ENCODE data around the gene SAMD10.
A peak's percentile ranks its signal among the peaks of the same experiment; 100 is the strongest.

SAMD10 gene

GRCh38 chr20:63979557-63980316 lies at the start of gene SAMD10:
TSS of gene SAMD10 (minus strand) at chr20:63979642. CDS start at chr20:63979467, 175 bp downstream.
- TF ChIP-seq, protein P1, sequence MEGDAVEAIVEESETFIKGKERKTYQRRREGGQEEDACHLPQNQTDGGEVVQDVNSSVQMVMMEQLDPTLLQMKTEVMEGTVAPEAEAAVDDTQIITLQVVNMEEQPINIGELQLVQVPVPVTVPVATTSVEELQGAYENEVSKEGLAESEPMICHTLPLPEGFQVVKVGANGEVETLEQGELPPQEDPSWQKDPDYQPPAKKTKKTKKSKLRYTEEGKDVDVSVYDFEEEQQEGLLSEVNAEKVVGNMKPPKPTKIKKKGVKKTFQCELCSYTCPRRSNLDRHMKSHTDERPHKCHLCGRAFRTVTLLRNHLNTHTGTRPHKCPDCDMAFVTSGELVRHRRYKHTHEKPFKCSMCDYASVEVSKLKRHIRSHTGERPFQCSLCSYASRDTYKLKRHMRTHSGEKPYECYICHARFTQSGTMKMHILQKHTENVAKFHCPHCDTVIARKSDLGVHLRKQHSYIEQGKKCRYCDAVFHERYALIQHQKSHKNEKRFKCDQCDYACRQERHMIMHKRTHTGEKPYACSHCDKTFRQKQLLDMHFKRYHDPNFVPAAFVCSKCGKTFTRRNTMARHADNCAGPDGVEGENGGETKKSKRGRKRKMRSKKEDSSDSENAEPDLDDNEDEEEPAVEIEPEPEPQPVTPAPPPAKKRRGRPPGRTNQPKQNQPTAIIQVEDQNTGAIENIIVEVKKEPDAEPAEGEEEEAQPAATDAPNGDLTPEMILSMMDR (conservative IDR thresholded peaks at IDR 0.05; ENCODE audit: low read depth) = no peak
- H3K27ac ChIP-seq = peak within 1 kb of the TSS; percentile 95
- DNase-seq (ENCODE audit: low spot score) = no peak
- CTCF ChIA-PET = interaction anchor here (0.6 to 2.0 kb wide), 14 partner anchors 9 to 463 kb away, joined by 3 to 5 read pairs (median 4); partner anchors contain the start of genes HELZ2, LIME1 and TPD52L2
- POLR2A ChIA-PET (ENCODE audit: low non-redundant PET) = interaction anchor here (0.6 to 1.3 kb wide), 3 partner anchors 85 to 445 kb away, joined by 3 to 4 read pairs (median 3); partner anchors contain the start of gene PTK6

GRCh38 chr20:64027981-64028685 lies 48.7 kb upstream of the SAMD10 start:
- TF ChIP-seq, protein P1 (conservative IDR thresholded peaks at IDR 0.05; ENCODE audit: low read depth) = no peak
- ChIA-PET CTCF (interaction anchor here (0.6 to 5.5 kb wide), 2 partner anchors 11 to 126 kb away, joined by 3 to 55 read pairs; no protein-coding TSS in a partner anchor), POLR2A (ENCODE audit: low non-redundant PET) (interaction anchor here (0.6 kb wide), 1 partner anchor 11 kb away, joined by 3 read pairs; no protein-coding TSS in a partner anchor)
- DNase-seq (ENCODE audit: low spot score) = no peak
- no peak overlapping the region for H3K27ac ChIP-seq

GRCh38 chr20:64025826-64026412 lies 46.5 kb upstream of the SAMD10 start:
- no peak overlapping the region for H3K27ac ChIP-seq
- TF ChIP-seq, protein P1 (conservative IDR thresholded peaks at IDR 0.05; ENCODE audit: low read depth) = no peak
- no peak for DNase-seq (ENCODE audit: low spot score)
- ChIA-PET CTCF (interaction anchor here (5.5 kb wide), 1 partner anchor 13 kb away, joined by 55 read pairs; no protein-coding TSS in a partner anchor), POLR2A (ENCODE audit: low non-redundant PET) (no interaction called here)

DNA sequence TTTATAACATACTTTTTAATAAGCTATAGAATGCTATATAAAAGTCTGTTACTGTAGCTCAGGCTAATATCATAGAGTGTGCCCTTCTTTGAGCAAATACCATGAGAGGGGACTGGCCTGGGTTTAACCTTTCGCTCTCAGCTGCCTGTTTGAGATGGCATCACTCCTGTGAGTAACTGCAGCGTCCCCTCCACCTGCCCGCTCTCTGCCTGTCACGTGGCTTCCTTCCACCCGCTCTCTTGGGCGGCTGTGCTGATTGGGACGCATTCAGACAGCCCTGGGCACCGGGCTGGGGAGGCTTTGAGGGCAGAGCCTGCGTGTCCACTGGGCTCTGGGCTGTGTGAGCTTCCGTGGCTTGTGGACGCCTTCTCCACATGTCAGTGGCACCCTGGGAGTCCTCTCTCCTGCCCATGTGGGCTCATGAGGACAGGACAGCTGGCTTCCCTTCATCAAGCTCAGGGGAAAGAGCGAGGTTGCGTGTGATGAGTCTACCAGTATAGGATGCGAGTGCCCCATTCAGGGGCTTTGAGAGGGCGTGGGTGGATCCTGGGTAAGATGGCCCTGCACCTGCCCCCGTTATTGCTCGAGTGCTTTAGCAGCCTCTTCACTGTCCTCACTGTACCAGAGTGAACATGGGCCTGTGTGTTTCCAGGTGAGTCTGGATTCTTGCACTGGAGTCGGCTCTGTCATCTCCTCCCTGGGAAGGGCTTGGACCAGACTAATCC lies 45.8 kb upstream of the SAMD10 start:
- no peak overlapping the region for H3K27ac ChIP-seq
- no peak for DNase-seq (ENCODE audit: low spot score)
- CTCF ChIA-PET = interaction anchor here (0.5 to 5.5 kb wide), 4 partner anchors 14 to 249 kb away, joined by 3 to 55 read pairs (median 4); no protein-coding TSS in a partner anchor
- POLR2A ChIA-PET (ENCODE audit: low non-redundant PET) = no interaction called here
- TF ChIP-seq, protein P1 (conservative IDR thresholded peaks at IDR 0.05; ENCODE audit: low read depth) = no peak

DNA sequence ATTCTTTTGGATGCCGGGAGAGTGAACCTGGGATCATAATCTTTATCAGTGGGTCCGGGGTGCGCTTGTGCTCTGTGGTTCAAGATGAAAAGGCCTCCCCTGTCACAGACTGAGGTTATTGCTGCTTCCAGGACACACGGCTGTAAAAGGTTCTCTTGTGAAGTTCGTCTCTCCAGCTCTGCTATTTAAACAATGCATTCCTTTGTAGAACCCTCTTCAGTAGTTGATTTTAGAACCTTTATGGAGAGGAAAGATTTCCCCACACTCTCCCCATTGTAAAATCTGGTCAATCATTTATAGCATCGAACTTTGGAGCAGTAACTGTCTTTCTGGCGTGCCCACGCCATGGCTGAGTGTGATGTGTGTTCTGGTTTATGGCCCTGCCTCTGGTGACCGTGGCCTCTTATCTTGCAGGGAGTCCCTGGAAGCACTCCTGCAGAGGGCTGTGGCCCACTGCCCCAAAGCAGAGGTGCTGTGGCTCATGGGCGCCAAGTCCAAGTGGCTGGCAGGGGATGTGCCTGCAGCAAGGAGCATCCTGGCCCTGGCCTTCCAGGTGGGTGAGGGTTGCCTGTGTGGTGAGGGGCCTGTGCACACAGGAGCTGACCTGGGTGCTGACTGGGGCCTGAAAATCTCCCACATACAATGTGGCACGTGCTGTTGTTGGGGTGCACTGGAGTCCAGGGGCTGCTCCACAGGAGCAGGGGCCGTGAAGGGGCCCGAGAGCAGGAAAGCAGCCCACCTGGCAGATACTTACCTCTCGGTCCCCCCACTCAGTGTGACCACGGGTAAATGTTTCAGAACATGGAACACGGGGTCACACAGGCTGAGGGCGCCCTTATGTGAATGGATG lies 44.9 kb upstream of the SAMD10 start:
- CTCF ChIA-PET = interaction anchor here (0.5 to 5.5 kb wide), 4 partner anchors 14 to 248 kb away, joined by 3 to 55 read pairs (median 4); no protein-coding TSS in a partner anchor
- POLR2A ChIA-PET (ENCODE audit: low non-redundant PET) = no interaction called here
- TF ChIP-seq, protein P1 (conservative IDR thresholded peaks at IDR 0.05; ENCODE audit: low read depth) = no peak
- DNase-seq (ENCODE audit: low spot score) = no peak
- H3K27ac ChIP-seq = no peak overlapping the region

Data from RWPE1 (cell line).